Parathyroid adenoma (tissue), 2 donors: ENCODE measurements around the gene JADE3.

Experiments
- H2AFZ ChIP-seq: fragments of 300-600 bp; sonication (generic); one replicate; pipeline ENCODE4 v1.7.0; 2017; ENCODE audit warnings: antibody characterized with exemption, mild to moderate bottlenecking
- H3K27ac ChIP-seq: fragments of 300-600 bp; sonication (generic); one replicate; pipeline ENCODE4 v1.7.0; 2017
- H3K27me3 ChIP-seq: fragments of 300-600 bp; sonication (generic); one replicate; pipeline ENCODE4 v1.7.0; 2017; ENCODE audit warnings: low read length; ENCODE audit not compliant: control insufficient read depth, insufficient read depth
- H3K36me3 ChIP-seq: fragments of 300-600 bp; sonication (generic); one replicate; pipeline ENCODE4 v1.7.0; 2017; ENCODE audit warnings: low read length; ENCODE audit not compliant: control insufficient read depth, insufficient read depth
- H3K4me1 ChIP-seq: fragments of 300-600 bp; sonication (generic); one replicate; pipeline ENCODE4 v1.7.0; 2017; ENCODE audit warnings: control low read depth
- H3K4me2 ChIP-seq: fragments of 300-600 bp; sonication (generic); one replicate; pipeline ENCODE4 v1.7.0; 2017; ENCODE audit warnings: low read length
- H3K4me3 ChIP-seq: fragments of 300-600 bp; sonication (generic); one replicate; pipeline ENCODE4 v1.7.0; 2017; ENCODE audit warnings: low read depth, low read length
- H3K79me2 ChIP-seq: fragments of 300-600 bp; sonication (generic); one replicate; pipeline ENCODE4 v1.7.0; 2017; ENCODE audit warnings: control low read depth
- H3K9ac ChIP-seq: fragments of 300-600 bp; sonication (generic); one replicate; pipeline ENCODE4 v1.7.0; 2017; ENCODE audit warnings: mild to moderate bottlenecking
- H3K9me3 ChIP-seq: fragments of 300-600 bp; sonication (generic); one replicate; pipeline ENCODE4 v1.7.0; 2017; ENCODE audit warnings: low read length; ENCODE audit not compliant: control insufficient read depth
- CTCF ChIP-seq: fragments of 300-600 bp; sonication (generic); IDR thresholded peaks from one replicate; pipeline ENCODE4 v1.7.0; 2017; ENCODE audit warnings: antibody characterized with exemption, mild to moderate bottlenecking
- donor health status: primary hyperparathyroidism.

Gene JADE3

GRCh38 chrX:47093248-47093647, 181.0 kb downstream of the JADE3 start:
- H3K9ac ChIP-seq, result no peak overlapping the region

GRCh38 chrX:47093860-47094259, 181.6 kb downstream of the JADE3 start:
- H3K79me2 ChIP-seq, result no peaks in the 10 kb centered on the region
- H2AFZ ChIP-seq, result no peak overlapping the region
- H3K36me3 ChIP-seq, result no peaks in the 10 kb centered on the region
- no peak overlapping the region for H3K27ac ChIP-seq
- no peak overlapping the region for H3K4me2 ChIP-seq
- no peaks in the 10 kb centered on the region for H3K4me1 ChIP-seq
- TF ChIP-seq CTCF, result no peak
- H3K9me3 ChIP-seq, result no peaks in the 10 kb centered on the region
- H3K27me3 ChIP-seq, result no peaks in the 10 kb centered on the region
- no peak overlapping the region for H3K4me3 ChIP-seq
- H3K9ac ChIP-seq, result no peak overlapping the region

More at GRCh38 chrX:47093248-47093647, 181.0 kb downstream of the JADE3 start:
- peak; percentile 41 for TF ChIP-seq CTCF
- no peak overlapping the region for H2AFZ ChIP-seq
- H3K9me3 ChIP-seq, result no peaks in the 10 kb centered on the region
- no peak overlapping the region for H3K4me2 ChIP-seq
- H3K4me3 ChIP-seq, result no peak overlapping the region
- H3K36me3 ChIP-seq, result no peaks in the 10 kb centered on the region
- no peak overlapping the region for H3K27ac ChIP-seq
- no peaks in the 10 kb centered on the region for H3K4me1 ChIP-seq
- H3K79me2 ChIP-seq, result no peaks in the 10 kb centered on the region
- no peaks in the 10 kb centered on the region for H3K27me3 ChIP-seq

- no peaks in the 10 kb centered on the region for H3K79me2 ChIP-seq
Measured at GRCh38 chrX:47097018-47097417, 184.8 kb downstream of the JADE3 start.

GRCh38 chrX:47098338-47099094, 186.3 kb downstream of the JADE3 start:
- TF ChIP-seq CTCF, result no peak

More at GRCh38 chrX:47097018-47097417, 184.8 kb downstream of the JADE3 start:
- Histone ChIP-seq H3K4me2 (no peak overlapping the region), H3K4me1 (no peaks in the 10 kb centered on the region), H3K9ac (no peak overlapping the region), H3K9me3 (no peaks in the 10 kb centered on the region), H3K36me3 (no peaks in the 10 kb centered on the region), H3K4me3 (no peak overlapping the region), H2AFZ (no peak overlapping the region), H3K27me3 (no peaks in the 10 kb centered on the region), H3K27ac (no peak overlapping the region)
- TF ChIP-seq CTCF, result no peak

GRCh38 chrX:47101206-47101605, 189.0 kb downstream of the JADE3 start:
- no peaks in the 10 kb centered on the region for H3K4me1 ChIP-seq
- no peak overlapping the region for H3K4me2 ChIP-seq
- no peak overlapping the region for H3K27ac ChIP-seq
- H3K9ac ChIP-seq, result no peak overlapping the region
- no peaks in the 10 kb centered on the region for H3K9me3 ChIP-seq
- no peak overlapping the region for H3K4me3 ChIP-seq
- H3K79me2 ChIP-seq, result no peaks in the 10 kb centered on the region
- TF ChIP-seq CTCF, result no peak
- no peak overlapping the region for H2AFZ ChIP-seq
- no peaks in the 10 kb centered on the region for H3K36me3 ChIP-seq
- no peaks in the 10 kb centered on the region for H3K27me3 ChIP-seq

More at GRCh38 chrX:47098338-47099094, 186.3 kb downstream of the JADE3 start:
- H3K36me3 ChIP-seq, result no peaks in the 10 kb centered on the region
- H3K4me2 ChIP-seq, result no peak overlapping the region
- H3K9me3 ChIP-seq, result no peaks in the 10 kb centered on the region
- no peak overlapping the region for H3K27ac ChIP-seq
- H3K79me2 ChIP-seq, result no peaks in the 10 kb centered on the region
- no peaks in the 10 kb centered on the region for H3K4me1 ChIP-seq
- no peaks in the 10 kb centered on the region for H3K27me3 ChIP-seq
- no peak overlapping the region for H2AFZ ChIP-seq
- no peak overlapping the region for H3K9ac ChIP-seq
- H3K4me3 ChIP-seq, result no peak overlapping the region
